ENCODE results near the gene ARHGAP35. TPM values are rescaled to one million over a fixed set of nuclear protein-coding genes. Genes with fewer than 3 reads are reported as not detected.

Gene ARHGAP35
- total RNA-seq, 1 donor from 2014 or later: 86.0 TPM

DNA sequence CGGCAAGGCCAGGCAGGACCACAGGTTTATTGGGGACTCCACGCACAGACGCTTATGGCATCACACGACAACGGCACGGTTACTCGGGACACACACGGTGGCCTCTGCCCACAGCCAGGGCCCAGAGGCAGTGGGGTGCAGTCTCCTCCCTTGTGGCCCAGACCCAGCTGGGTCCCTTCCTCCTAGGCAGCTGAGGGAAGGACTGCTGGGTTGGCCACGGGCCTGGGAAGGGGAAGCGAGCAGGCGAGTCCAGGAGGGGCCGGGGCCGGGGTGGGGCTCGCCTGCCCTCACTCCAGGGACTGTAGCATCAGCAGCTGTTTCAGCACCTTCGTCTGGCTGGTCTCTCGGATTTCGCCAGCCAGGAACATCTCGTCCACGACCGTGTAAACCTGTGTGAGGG lies 22.6 kb upstream of the ARHGAP35 start:
- no peak overlapping the region for H3K27ac Mint-ChIP-seq
- peaks cover 8% of the 10 kb centered on the region for H3K36me3 Mint-ChIP-seq (ENCODE audit: insufficient read depth)
- no peaks in the 10 kb centered on the region for H3K4me1 Mint-ChIP-seq (ENCODE audit: low read depth)
- TF ChIP-seq, protein P1, sequence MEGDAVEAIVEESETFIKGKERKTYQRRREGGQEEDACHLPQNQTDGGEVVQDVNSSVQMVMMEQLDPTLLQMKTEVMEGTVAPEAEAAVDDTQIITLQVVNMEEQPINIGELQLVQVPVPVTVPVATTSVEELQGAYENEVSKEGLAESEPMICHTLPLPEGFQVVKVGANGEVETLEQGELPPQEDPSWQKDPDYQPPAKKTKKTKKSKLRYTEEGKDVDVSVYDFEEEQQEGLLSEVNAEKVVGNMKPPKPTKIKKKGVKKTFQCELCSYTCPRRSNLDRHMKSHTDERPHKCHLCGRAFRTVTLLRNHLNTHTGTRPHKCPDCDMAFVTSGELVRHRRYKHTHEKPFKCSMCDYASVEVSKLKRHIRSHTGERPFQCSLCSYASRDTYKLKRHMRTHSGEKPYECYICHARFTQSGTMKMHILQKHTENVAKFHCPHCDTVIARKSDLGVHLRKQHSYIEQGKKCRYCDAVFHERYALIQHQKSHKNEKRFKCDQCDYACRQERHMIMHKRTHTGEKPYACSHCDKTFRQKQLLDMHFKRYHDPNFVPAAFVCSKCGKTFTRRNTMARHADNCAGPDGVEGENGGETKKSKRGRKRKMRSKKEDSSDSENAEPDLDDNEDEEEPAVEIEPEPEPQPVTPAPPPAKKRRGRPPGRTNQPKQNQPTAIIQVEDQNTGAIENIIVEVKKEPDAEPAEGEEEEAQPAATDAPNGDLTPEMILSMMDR (IDR thresholded peaks at IDR 0.05; ENCODE audit: unreplicated experiment): no peak
- no peak overlapping the region for H3K4me3 Mint-ChIP-seq (ENCODE audit: low read depth)
- H3K9me3 Mint-ChIP-seq (ENCODE audit: low read depth): no peaks in the 10 kb centered on the region
- H3K27me3 Mint-ChIP-seq: no peaks in the 10 kb centered on the region
- DNase-seq (ENCODE audit: low spot score, unreplicated experiment): no peak

DNA sequence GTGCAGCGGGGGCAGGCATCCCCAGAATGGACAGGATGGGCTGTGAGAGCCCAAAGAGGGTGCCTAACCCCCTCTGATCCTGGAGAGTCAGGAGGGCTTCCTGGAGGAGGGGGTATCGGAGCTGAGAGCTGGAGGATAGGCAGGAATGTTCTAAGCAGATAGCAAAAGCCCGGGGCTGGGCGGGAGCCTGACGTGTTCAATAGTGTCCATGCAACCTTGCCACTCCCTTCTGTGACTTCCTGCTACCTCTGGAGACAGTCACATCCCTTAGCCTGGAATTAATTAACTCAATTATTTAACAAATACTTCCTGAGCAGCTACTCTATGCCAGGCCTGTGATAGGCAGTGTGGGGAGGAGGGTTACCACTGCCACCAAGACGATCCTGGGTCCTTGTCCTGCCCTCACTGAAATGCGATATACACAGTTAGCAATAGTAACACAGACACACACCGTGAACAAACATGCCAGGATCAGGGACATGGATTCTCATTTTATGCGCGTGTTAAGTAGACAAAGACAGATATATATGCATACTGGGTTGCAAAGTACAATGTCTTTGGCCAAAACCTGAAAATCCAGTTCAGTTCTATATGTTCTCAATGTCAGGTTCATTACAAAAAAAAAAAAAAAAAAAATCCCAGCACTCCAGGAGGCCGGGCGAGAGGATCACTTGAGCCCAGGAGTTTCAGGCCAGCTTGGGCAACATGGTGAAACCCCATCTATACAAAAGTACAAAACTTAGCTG lies 20.9 kb upstream of the ARHGAP35 start:
- no peaks in the 10 kb centered on the region for H3K4me1 Mint-ChIP-seq (ENCODE audit: low read depth)
- no peak overlapping the region for H3K27ac Mint-ChIP-seq
- H3K27me3 Mint-ChIP-seq: no peaks in the 10 kb centered on the region
- TF ChIP-seq, protein P1 (IDR thresholded peaks at IDR 0.05; ENCODE audit: unreplicated experiment): no peak
- H3K36me3 Mint-ChIP-seq (ENCODE audit: insufficient read depth): peaks cover 11% of the 10 kb centered on the region
- H3K4me3 Mint-ChIP-seq (ENCODE audit: low read depth): no peak overlapping the region
- no peak for DNase-seq (ENCODE audit: low spot score, unreplicated experiment)
- no peaks in the 10 kb centered on the region for H3K9me3 Mint-ChIP-seq (ENCODE audit: low read depth)

DNA sequence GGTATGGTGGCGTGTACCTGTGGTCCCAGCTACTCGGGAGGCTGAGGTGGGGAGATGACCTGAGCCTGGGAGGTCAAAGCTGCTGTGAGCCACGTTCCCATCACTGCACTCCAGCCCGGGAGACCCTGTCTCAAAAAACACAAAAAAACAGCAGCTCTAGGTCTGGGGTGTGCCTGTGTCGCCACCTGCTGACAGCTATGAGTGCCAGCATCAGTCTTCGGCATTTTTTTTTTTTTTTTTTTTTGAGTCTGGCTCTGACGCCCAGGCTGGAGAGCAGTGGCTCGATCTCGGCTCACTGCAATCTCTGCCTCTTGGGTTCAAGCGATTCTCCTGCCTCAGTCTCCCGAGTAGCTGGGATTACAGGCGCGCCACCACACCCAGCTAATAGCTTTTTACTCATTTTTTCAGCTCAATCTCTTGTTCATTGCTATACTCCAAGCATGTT lies 20.3 kb upstream of the ARHGAP35 start:
- Mint-ChIP-seq H3K4me3 (ENCODE audit: low read depth) (no peak overlapping the region), H3K4me1 (ENCODE audit: low read depth) (no peaks in the 10 kb centered on the region), H3K36me3 (ENCODE audit: insufficient read depth) (peaks cover 11% of the 10 kb centered on the region), H3K27ac (no peak overlapping the region), H3K9me3 (ENCODE audit: low read depth) (no peaks in the 10 kb centered on the region), H3K27me3 (no peaks in the 10 kb centered on the region)
- TF ChIP-seq, protein P1 (IDR thresholded peaks at IDR 0.05; ENCODE audit: unreplicated experiment): peak; percentile 79
- DNase-seq (ENCODE audit: low spot score, unreplicated experiment): no peak

DNA sequence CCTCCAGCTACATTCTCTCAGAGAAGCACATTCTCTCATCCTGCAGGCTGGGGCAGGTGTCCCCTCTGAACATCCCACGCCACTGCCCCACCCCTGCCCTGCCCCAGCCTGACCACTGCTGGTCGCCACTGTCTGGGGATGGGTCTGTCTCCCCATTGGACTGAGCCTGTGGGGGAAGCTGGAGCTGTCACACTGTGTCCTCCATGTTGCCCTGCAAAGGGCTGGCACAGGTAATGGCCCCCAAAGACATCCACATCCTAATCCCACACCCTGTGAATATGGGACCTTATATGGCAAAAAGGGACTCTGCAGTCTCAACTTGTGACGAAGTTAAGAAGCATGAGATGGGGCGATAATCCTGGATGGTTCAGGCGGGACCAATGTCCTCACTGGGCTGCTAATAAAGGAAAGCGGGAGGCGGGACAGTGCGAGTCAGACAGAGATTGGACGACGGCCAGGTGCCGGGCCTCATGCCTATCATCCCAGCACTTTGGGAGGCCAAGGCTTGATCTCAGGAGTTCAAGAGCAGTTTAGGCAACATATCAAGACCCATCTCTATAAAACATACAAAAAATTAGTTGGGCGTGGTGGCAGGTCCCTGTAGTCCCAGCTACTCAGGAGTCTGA lies 19.2 kb upstream of the ARHGAP35 start:
- H3K4me1 Mint-ChIP-seq (ENCODE audit: low read depth): no peaks in the 10 kb centered on the region
- H3K36me3 Mint-ChIP-seq (ENCODE audit: insufficient read depth): peaks cover 12% of the 10 kb centered on the region
- H3K27ac Mint-ChIP-seq: peak overlapping the region; percentile 86
- no peak for DNase-seq (ENCODE audit: low spot score, unreplicated experiment)
- no peaks in the 10 kb centered on the region for H3K9me3 Mint-ChIP-seq (ENCODE audit: low read depth)
- no peaks in the 10 kb centered on the region for H3K27me3 Mint-ChIP-seq
- no peak overlapping the region for H3K4me3 Mint-ChIP-seq (ENCODE audit: low read depth)
- TF ChIP-seq, protein P1 (IDR thresholded peaks at IDR 0.05; ENCODE audit: unreplicated experiment): no peak

DNA sequence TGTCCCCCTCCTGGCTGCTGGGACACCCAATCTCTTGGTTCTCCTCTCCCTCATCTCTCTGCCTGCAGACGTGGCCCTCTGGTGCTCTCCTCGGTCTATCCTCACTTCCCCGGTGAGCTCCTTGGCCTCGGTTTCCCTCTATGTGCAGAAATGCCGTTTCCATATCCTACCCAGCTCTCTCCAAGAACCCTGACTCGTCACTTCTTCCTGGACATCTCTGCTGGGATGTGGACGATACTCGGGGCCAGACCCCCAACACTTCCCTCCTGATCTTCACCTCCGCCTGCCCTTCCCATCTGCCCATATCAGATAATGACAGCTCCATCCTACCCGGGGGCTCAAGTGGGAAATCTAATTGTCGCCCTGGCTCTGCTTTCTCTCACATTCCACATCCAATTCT lies 18.0 kb upstream of the ARHGAP35 start:
- Mint-ChIP-seq H3K27me3 (no peaks in the 10 kb centered on the region), H3K4me3 (ENCODE audit: low read depth) (no peak overlapping the region), H3K36me3 (ENCODE audit: insufficient read depth) (peaks cover 16% of the 10 kb centered on the region), H3K27ac (no peak overlapping the region), H3K4me1 (ENCODE audit: low read depth) (no peaks in the 10 kb centered on the region), H3K9me3 (ENCODE audit: low read depth) (no peaks in the 10 kb centered on the region)
- TF ChIP-seq, protein P1 (IDR thresholded peaks at IDR 0.05; ENCODE audit: unreplicated experiment): no peak
- no peak for DNase-seq (ENCODE audit: low spot score, unreplicated experiment)

All from progenitor cell of endocrine pancreas (in vitro differentiated cells).